ENCODE results near the gene TNS1.

TNS1 gene

GRCh38 chr2:217956586-217957457 is 46.0 kb downstream of the TNS1 start:
- no peak for DNase-seq (ENCODE audit: low read depth)

- no peak for DNase-seq (ENCODE audit: low read depth)
Observed at GRCh38 chr2:217955881-217956493, 46.8 kb downstream of the TNS1 start.

GRCh38 chr2:217954971-217955740 is 47.6 kb downstream of the TNS1 start:
- DNase-seq (ENCODE audit: low read depth), result no peak

- DNase-seq (ENCODE audit: low read depth), result no peak
Observed at GRCh38 chr2:217954469-217954868, 48.3 kb downstream of the TNS1 start.

GRCh38 chr2:217954051-217954450 is 48.7 kb downstream of the TNS1 start:
- no peak for DNase-seq (ENCODE audit: low read depth)

GRCh38 chr2:217953531-217953932 is 49.3 kb downstream of the TNS1 start:
- DNase-seq (ENCODE audit: low read depth), result no peak

GRCh38 chr2:217953011-217953481 is 49.7 kb downstream of the TNS1 start:
- no peak for DNase-seq (ENCODE audit: low read depth)

GRCh38 chr2:217952409-217952808 is 50.4 kb downstream of the TNS1 start:
- no peak for DNase-seq (ENCODE audit: low read depth)

- no peak for DNase-seq (ENCODE audit: low read depth)
Observed at GRCh38 chr2:217951521-217952247, 51.1 kb downstream of the TNS1 start.

GRCh38 chr2:217951091-217951490 is 51.7 kb downstream of the TNS1 start:
- no peak for DNase-seq (ENCODE audit: low read depth)

- no peak for DNase-seq (ENCODE audit: low read depth)
Observed at GRCh38 chr2:217950401-217950871, 52.4 kb downstream of the TNS1 start.

GRCh38 chr2:217949447-217949846 is 53.3 kb downstream of the TNS1 start:
- no peak for DNase-seq (ENCODE audit: low read depth)

GRCh38 chr2:217948897-217949296 is 53.9 kb downstream of the TNS1 start:
- no peak for DNase-seq (ENCODE audit: low read depth)

- DNase-seq (ENCODE audit: low read depth), result no peak
Observed at GRCh38 chr2:217948351-217948791, 54.4 kb downstream of the TNS1 start.

GRCh38 chr2:217947383-217948350 is 55.1 kb downstream of the TNS1 start:
- no peak for DNase-seq (ENCODE audit: low read depth)

- DNase-seq (ENCODE audit: low read depth), result no peak
Observed at GRCh38 chr2:217946051-217946450, 56.7 kb downstream of the TNS1 start.

- no peak for DNase-seq (ENCODE audit: low read depth)
Observed at GRCh38 chr2:217945530-217945929, 57.3 kb downstream of the TNS1 start.

GRCh38 chr2:217944923-217945322 is 57.9 kb downstream of the TNS1 start:
- DNase-seq (ENCODE audit: low read depth), result no peak

GRCh38 chr2:217944366-217944765 is 58.4 kb downstream of the TNS1 start:
- no peak for DNase-seq (ENCODE audit: low read depth)

All from GM04503 (cell line).